ENCODE results near the gene CMTM8.

Gene CMTM8

DNA sequence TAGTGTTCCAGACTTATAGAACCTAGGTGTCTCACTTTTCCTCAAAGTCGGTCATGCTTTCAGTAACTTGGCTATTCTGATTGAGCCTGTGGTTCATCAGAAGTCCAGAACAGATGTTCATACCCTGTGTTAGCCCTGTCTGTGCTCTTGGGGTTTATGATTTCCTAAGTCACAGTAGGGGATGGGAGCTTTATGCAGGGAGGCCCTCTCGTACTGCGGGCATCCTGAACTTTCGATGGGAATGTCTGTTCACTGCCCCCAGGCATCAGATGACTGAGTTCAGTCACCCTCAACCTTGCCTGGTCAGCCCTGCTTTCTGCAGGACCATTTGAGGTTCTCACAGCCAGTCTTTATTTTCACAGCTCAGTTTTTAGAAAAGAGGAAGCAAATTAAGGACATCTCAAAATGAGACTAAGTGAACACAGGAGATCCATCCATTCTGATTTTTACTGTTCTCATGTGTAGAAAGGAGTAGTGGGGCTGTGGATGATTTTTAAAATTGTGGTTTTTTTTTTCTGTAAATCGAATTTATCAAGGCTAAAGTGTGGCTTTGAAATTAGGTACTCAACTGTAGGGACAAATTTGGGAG is 71.3 kb downstream of the CMTM8 start:
- DNase-seq: no peak

DNA sequence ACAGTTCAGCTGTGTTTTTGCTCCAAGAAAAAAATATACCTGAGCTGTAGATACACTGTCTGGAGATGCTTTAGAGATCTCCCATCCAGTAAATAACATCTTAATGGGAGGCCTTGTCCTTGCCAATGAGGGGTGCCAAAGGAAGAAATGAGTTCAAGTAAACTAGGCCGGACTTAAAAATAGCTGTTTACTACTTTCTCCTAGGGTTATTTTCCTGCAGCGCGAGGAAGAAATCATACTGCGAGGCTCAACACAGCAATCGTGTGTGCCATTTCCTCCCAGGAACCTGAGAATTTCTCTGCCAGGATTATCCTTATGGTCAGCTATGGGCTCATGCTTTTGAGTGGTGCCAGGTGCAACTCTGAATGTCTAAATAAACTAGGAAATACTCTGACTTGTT is 71.9 kb downstream of the CMTM8 start:
- DNase-seq: no peak

DNA sequence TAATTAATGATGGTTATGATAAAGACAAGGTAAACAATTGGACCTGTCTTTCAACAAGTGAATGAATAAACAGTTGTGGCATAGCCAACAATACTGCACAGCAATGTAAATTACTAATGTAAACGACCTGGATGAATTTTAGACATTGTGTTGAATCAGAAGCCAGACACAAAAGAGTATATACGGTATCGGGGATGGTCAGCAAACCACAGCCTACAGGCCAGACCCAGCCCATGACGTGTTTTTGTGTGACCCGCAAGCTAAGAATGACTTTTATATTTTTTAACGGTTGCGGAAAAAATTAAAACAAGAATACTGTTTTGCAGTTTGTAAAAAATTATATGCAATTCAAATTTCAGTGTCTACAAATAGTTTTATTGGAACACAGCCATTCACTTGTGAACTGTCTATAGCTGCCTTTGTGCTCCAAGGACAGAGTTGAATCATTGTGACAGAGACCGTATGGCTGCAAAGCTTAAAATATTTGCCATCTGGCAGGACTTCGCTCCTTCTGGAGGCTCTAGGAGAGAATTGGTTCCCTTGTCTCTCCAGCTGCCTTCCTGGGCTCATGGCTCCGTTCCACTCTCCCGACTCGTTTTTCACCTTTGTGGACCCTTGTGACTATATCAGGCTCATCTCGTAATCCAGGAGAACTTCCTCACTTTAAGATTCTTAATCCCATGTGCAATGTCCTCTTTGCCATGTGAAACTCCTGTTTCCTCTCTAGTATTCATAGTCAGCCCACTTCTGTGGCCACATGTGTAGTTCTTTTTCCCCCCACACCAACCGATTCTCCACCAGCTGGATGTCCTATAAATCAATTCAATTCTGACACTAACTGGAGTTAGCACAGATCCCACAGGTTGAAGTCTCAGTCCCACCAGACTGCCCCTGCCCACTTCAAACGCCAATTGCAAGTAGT is 72.7 kb downstream of the CMTM8 start:
- no peak for DNase-seq

- DNase-seq: no peak
Observed at GRCh38 chr3:32312251-32312650, 73.8 kb downstream of the CMTM8 start.

GRCh38 chr3:32313169-32313568 is 74.7 kb downstream of the CMTM8 start:
- DNase-seq: no peak

DNA sequence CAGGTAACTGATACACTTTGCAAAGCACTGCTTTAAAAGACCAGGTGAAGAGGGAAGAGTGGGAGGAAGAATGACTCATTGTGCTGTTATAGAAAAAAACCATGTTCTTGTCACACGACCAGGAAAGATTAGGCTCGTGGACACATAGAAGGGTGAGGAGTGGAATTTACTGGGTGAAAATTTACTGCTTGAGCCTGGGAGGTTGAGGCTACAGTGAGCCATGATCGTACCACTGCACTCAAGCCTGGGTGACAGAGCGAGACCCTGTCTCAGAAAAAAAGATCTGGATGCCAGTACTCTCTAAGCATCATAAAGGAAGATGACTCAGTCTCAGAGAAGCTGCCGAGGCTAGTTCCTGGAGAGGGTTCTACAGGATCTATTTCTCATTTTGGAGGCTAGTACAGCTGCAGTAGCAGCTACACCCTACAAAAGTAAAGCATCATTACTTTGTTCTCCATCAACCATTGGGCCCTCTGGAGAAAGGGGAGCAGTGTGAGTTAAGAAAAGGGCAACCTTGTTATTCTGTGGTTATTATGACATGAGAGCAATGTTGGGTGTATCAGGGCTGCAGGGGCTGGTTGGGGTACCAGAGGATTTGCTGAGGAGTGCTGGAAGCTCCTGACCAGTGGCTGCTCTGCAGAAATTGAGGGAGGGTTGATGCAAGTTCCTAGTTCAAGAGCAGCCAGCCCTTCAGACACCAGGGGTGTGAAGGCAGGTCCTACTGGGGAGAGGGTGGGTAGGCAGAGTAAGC is 75.4 kb downstream of the CMTM8 start:
- no peak for DNase-seq

DNA sequence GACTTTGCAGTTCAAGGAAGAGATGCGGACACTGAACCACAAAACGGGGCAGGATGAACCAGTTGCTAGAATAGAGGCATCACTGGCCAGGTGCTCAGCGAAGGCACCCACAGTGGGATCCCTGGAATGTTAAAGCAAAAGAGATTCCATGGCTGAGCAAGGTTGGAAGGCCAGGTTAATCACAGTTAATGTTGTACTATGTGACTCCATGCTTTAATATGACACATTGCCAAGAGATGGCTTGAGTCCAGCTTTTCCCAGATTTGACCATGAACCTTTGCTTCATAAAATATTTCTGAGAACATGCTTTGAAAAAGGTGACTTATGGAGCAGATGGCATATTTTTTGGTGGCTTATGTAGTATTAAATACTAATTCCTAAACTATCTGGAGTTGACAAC is 77.0 kb downstream of the CMTM8 start:
- DNase-seq: no peak

- DNase-seq: no peak
Observed at GRCh38 chr3:32316319-32316718, 77.8 kb downstream of the CMTM8 start.

GRCh38 chr3:32316976-32317375 is 78.5 kb downstream of the CMTM8 start:
- DNase-seq: no peak

DNA sequence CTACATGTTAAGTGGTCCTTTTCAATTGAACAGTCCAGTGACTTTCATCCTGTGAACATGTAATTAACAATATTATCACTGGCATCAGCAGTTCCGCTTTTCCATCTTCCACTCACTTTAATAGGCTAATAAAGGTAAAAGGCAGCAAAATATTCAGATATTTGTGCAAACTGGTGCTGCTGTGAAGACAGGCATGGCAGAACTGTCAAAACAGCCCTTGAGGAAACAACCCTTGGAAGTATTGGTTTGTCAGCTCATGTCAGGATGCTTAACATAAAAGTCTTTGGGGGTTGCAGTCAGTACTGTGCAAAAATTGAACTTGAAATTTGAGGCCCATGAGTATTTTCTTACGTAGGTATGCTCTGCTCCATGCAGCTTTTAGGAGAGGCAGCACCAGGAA is 81.1 kb downstream of the CMTM8 start:
- no peak for DNase-seq

DNA sequence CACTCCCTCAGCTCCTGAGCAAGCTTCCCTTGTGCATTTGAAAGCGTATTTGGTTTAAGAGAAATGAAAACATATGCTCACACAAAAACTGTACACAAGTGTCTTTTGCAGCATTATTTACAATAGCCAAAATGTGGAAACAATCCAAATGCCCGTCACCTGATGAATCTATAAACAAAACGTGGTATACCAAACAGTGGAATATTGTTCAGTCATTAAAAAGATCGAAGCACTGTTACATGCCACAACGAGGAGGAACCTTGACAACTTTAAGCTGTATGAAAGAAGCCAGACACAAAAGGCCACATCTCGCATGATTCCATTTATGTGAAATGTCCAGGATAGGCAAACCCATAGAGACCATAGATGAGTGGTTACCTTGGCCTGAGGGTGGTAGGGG is 81.6 kb downstream of the CMTM8 start:
- no peak for DNase-seq

- DNase-seq: peak in 1 of 6 experiments; percentile 39
Observed at GRCh38 chr3:32321095-32321790, 82.8 kb downstream of the CMTM8 start.

- DNase-seq: no peak
Observed at GRCh38 chr3:32322311-32322710, 83.8 kb downstream of the CMTM8 start.

GRCh38 chr3:32323604-32324003 is 85.1 kb downstream of the CMTM8 start:
- DNase-seq: no peak

- no peak for DNase-seq
Observed at GRCh38 chr3:32325201-32325600, 86.7 kb downstream of the CMTM8 start.

DNA sequence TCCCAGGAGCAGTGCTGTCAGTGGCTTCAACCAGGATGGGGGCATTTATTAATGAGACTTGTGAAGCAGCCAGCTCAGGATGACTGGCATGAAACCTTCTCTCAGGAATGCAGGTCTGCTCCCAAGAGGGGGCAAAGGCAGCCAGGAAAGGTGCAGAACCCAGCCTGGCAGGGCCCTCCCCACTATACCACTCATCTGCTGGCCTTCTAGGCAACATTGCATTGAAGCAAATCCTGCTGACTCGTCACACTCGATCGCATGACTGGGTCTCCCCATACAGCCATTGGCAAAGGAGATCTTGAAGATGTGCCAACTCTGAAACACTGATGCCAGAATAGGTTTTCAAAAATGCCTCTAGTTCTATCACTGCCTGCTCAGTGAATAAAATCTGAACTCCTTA is 87.4 kb downstream of the CMTM8 start:
- no peak for DNase-seq

- no peak for DNase-seq
Observed at GRCh38 chr3:32326795-32327194, 88.3 kb downstream of the CMTM8 start.

DNA sequence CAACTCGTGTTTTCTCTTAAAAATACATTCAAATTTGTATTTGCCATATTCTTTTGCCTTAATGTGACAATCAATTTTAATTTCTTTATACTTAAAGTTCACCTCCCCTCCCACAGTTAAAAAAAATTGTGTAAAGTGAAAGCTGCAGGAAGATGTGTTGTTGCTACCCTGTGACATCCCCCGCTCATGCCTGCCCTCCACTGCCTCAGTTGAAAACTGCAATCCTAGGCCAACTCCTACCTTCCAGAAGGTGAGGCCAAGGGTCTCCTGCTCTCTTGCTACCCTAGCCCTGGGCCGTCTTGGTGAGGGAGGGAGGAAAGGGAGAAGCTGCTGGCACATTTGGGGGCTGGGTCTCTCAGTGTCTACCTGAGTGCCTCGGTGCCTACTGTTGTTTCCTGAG is 96.2 kb downstream of the CMTM8 start:
- DNase-seq: peak; percentile 24 to 65 (median 42)

- DNase-seq: peak in 3 of 6 experiments; percentile 9 to 39 (median 23)
Observed at GRCh38 chr3:32335365-32336112, 97.1 kb downstream of the CMTM8 start.

DNA sequence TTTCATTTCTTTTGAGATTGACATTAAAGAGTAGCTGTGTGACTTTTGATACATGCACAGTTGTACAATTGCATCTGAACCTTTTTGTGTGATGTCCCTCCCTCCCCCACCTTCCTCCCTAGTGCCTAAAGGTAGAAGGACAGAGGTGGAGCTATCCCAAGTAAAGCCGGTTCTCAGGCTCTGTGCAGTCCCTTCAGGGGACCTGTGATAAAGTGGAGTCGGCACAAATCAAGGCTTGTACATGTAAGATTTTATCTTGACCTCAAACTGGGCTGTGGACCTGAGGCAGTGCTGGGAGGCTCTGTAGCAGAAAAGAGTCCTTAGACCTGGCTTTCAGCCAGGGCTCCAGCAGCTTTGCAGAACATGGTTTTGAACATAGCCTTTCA is 97.6 kb downstream of the CMTM8 start:
- DNase-seq: no peak

GRCh38 chr3:32337505-32337904 is 99.0 kb downstream of the CMTM8 start:
- DNase-seq: no peak

DNA sequence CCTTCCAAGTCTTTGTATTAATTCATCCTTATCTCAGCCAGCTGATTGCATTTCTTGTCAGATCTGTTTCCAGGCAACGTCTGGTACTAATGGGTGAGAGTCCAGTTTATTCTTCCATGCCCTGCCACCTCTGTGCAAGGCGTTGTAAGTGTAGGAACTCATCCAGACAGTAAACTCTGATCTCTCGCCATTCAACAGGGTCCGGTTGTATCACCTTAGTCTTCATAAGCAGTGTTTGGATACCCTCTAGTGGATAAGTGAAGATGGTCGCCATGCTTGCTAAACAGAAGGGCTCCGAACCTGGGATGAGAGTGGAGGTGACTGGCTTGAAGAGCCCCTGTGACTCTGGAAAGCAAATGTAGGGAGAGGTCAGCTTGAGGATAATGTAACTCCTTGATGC is 101.6 kb downstream of the CMTM8 start:
- peak in 4 of 6 experiments; percentile 6 to 65 (median 37) for DNase-seq
